ENCODE measurements around the gene WASF3. TPM values are rescaled to one million over a fixed set of nuclear protein-coding genes. Genes with fewer than 3 reads are reported as not detected.

The WASF3 gene
- polyA plus RNA-seq, 5 donors: 17.6 to 24.3 (median 21.7) TPM

- DNase-seq: no peak
Observed at GRCh38 chr13:26587251-26587650, 29.8 kb downstream of the WASF3 start.

- DNase-seq: no peak
Observed at GRCh38 chr13:26589226-26589625, 31.7 kb downstream of the WASF3 start.

- no peak for DNase-seq
Observed at GRCh38 chr13:26589754-26590153, 32.3 kb downstream of the WASF3 start.

GRCh38 chr13:26590379-26590778 is 32.9 kb downstream of the WASF3 start:
- DNase-seq: no peak

- no peak for DNase-seq
Observed at GRCh38 chr13:26590951-26591350, 33.5 kb downstream of the WASF3 start.

DNA sequence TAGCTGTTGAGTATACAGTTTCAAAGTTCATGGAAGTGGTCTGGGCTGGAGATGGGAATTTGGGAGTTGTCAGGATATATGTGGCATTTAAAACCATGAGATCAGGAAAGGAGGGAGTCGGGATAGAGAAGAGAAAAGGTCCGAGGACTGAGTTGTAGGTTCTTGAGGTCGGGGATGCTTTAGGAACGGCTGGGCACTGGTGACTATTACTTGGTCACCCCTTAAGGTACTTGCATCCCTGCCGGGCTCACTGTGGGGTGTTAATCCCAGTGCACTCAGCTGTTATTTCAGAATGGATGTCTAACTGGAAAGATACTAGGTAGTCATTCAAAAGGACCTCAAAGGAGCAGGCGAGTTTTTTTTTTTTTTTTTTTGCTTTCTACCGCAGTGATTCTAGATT is 34.2 kb downstream of the WASF3 start:
- no peak for DNase-seq

DNA sequence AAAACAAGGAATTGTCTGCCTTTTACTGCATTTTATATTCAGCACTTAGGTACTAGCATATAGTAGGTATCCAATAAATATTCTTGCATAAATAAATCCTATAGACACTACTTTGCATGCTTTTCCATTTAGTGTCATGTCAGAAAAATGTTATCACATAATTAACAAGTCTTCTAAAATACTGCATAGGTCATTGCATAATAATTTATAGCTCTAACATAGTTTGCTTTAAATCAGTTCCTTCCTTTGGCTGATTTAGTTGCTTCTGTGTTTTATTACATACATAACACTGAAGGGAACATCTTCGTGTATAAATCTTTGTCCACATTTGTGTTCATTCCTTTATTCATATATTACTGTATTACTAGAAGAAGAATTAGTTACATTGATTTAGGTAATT is 36.2 kb downstream of the WASF3 start:
- DNase-seq: no peak

GRCh38 chr13:26594363-26594762 is 36.9 kb downstream of the WASF3 start:
- DNase-seq: no peak

DNA sequence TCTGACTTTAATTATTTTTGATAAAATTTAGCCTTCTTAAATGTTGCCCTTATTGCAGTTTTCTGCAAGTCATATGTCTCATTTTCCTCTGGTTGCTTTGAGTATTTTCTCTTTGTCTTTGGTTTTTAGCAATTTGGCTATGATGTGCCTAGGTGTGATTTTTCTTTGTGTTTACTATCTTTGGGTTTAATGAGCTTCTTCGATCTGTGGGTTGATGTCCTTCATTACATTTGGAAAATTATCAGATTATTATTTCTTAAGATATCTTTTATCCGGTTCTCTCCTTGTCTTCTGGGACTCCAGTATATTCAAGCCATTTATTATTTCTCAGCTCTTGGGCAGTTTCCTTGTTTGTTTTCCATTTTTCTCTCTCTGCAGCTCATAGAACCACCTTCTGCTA is 39.0 kb downstream of the WASF3 start:
- no peak for DNase-seq

DNA sequence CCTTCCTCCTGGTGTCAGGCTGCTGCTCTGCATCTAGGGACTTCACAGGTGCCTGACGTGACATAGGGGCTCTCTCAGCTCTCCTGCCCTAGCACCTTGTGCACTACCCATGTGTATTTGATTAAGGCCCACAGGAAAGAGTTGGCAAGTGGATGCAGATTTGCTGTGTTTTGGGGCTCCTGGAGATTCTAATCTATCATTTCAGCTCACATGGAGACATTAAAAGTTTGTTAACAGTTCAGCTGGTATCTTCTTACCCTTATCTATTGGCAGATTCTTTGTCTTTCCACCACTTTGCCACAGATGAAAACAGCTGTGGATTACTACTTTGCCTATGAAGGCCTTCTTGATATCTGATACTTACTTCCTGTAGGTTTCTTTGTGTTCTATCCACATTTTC is 41.9 kb downstream of the WASF3 start:
- no peak for DNase-seq

DNA sequence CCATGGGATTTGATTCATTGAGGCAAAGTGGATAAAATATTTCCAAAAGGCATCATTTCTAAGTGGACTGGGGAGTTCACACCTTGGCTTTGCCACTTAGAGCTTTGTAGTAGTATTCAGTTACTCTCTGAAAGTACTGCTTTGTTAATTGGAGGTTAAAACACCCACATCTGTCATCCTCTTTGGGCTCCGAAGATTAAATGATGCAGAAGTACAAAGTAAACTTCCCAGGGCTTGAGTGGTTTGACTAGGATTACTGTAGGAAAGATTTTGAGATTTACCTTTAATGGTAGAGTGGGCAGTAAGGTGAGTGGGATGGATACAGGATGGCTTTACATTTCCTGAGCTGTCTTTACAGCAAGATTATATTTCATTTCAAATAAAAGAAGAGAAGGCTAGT is 42.4 kb downstream of the WASF3 start:
- DNase-seq: no peak

DNA sequence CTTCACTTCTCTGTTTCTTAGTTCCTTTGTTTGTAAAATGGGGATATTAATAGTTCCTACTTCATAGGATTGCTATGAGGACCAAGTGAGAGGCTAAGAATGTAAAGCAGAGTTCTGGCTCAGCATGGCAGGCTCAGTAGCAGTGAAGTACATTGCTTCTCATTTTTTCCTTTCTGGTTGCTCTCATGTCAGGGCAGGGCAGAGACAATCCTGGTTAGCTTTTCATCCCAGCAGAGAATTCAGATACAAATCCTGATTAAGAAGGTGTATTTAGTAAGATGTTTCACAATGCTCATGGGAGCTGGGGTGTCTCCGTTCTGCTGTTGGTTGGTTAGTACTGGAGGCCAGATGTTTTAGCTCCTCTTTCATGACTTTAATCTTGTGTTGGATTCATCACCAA is 42.9 kb downstream of the WASF3 start:
- no peak for DNase-seq

DNA sequence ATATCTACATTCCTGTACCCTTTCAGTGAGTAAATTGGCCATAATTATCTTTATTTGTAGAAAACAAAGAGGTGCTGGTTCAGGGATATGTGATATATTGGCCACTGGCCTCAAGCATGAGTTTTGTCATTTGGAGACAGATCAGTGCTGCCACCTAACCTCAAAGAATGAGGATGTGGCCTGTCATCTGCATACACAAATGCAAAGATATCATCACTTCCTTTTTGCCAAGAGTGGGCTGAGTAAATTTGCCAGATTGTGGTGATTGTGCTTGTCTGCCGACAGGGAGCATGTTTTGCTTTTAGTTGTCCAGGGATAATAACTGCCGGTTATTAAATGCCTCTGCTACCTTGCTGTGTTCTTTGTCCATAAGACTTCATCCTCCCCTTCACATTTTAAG is 44.2 kb downstream of the WASF3 start:
- peak in 1 of 2 donors; percentile 13 for DNase-seq

GRCh38 chr13:26602783-26603182 is 45.3 kb downstream of the WASF3 start:
- no peak for DNase-seq

DNA sequence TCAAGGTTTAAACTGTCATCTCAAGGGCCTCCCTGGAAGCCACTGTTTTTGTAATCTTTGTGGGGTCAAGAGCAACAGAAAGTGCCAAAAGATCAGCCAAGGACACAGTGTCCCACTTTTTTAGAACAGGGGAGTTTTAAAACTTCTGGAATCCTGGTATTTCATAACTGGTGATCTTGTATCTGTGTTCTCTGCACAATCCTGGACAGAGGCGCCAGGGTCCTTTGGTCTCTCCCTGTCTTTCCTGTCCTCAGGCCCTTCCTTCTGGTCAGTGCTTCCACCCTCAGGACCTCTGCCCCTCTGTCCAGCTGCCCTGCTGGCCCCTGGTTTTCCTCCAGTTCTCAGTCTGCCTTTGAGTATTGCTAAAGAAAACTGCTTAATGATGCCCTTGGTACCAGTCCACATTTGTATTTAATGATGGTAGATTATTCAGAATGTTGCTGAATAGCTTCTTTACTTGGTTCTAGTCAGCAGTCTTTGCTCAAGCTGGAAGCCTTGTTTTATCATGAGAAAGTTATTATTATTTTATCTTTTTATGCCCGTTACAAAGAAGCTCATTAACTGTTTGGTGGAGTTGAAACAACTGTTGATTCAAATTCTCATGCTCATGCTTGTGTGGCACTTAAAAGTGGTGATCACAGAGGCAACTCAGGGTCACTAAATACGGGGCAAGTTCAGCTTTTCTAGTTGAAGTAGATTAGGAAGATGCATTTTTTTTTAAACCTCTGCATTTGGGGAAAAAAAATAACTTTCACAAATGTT is 47.5 kb downstream of the WASF3 start:
- DNase-seq: peak; percentile 13 to 40

GRCh38 chr13:26605845-26606244 is 48.4 kb downstream of the WASF3 start:
- no peak for DNase-seq

- no peak for DNase-seq
Observed at GRCh38 chr13:26606631-26607030, 49.1 kb downstream of the WASF3 start.

GRCh38 chr13:26614721-26615120 is 57.2 kb downstream of the WASF3 start:
- DNase-seq: no peak

GRCh38 chr13:26616126-26616525 is 58.6 kb downstream of the WASF3 start:
- DNase-seq: no peak

GRCh38 chr13:26618726-26619125 is 61.2 kb downstream of the WASF3 start:
- DNase-seq: no peak

DNA sequence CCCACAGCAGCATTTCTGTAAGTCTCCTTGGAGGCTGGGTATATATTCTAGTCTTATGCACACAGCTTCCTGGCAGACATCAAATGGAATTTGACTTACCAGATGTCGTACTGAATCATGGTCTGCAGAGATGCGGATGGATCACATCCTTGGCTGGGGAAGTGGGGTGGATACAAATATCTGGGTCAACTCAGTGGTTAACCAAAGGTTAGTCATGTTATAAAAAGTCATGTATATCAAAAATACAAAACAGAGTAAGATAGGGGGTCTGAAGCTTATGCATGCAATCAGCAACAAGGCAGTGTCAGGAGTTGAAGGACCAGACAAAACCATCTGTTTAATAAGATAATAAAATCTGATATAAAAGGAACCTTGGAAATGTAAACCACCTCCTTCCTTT is 61.9 kb downstream of the WASF3 start:
- no peak for DNase-seq

DNA sequence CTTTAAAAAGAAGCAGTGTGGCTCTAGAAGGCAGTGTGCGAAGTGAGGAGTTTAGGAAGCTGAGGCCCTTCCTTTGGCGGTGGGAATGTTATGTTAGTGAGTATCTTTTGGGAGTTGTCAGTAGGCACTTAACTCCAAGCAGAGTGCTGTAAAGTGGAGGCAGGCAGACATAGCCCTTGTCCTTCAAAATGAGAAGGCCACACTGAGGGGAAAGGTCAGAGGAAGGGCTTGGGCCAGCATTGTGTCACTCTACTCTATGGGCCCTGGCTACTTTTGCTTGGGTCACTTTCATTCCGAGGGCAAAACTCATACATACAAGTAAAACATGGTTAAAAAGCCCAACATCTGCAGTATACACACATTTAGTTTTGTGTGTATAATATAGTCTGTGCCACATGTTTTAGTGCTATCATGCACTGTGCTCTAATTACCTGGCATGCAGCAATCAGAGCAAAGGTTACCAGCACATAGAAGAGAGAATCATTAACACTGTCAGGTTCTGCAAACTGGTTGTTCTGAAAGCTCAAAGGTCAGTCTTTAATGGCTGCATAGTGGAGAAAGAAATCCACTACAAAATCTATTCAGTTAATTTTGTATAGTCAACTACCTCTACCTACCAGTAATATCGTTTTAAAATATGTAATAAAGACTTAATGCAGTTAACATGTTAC is 64.4 kb downstream of the WASF3 start:
- DNase-seq: no peak

- no peak for DNase-seq
Observed at GRCh38 chr13:26623125-26623524, 65.6 kb downstream of the WASF3 start.

DNA sequence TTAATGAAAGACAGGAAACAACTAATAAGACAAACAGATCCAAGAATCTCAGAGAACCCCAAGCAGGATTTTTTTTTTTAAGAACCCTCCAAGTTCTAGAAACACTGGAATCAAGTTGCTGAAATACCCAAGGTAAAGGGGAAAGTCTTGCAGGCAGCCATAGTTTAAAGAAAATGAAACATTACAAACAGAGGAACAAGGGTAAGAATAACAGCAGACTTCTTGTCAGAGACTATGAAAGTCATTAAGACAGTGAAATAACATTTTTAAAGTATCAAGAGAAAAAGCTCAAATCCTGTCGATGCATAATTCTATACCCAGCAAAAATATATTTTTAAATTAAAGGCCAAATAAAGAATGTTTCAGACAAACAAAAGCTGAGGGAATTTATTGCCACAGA is 67.1 kb downstream of the WASF3 start:
- no peak for DNase-seq

Measured in right lung (tissue), 5 donors.